GM19328 (cell line): ENCODE data around the gene BPIFB3.
"Not testable (repeated sequence)": the region's sequence is repeated elsewhere in the genome, so short reads cannot be mapped to it uniquely, and the experiment has no call there.

Source experiments
- ATAC-seq: cut with Tn5 transposase; IDR thresholded peaks from one replicate; pipeline ENCODE4 v1.9.1; 2021; ENCODE audit warnings: mild to moderate bottlenecking, moderate library complexity; ENCODE audit not compliant: unreplicated experiment

The BPIFB3 gene

GRCh38 chr20:33083544-33084340 is 30.0 kb downstream of the BPIFB3 start:
- no peak for ATAC-seq

DNA sequence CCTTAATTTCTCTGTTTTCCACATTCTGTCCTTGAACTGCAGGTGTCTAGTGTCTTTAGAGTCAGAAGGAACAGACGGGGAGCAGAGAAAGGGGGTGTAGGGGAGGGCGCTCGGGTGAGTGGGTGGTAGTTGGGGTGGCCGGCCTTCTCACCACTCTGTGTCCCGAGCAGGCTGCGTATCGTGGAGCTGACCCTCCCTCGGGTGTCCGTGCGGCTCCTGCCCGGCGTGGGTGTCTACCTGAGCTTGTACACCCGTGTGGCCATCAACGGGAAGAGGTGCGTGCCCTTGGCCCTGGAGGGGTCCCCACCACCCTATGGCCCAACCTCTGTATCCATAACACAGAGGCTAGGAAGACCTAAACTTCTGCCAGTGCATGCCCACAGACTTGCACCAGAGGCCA is 31.0 kb downstream of the BPIFB3 start:
- ATAC-seq = no peak

DNA sequence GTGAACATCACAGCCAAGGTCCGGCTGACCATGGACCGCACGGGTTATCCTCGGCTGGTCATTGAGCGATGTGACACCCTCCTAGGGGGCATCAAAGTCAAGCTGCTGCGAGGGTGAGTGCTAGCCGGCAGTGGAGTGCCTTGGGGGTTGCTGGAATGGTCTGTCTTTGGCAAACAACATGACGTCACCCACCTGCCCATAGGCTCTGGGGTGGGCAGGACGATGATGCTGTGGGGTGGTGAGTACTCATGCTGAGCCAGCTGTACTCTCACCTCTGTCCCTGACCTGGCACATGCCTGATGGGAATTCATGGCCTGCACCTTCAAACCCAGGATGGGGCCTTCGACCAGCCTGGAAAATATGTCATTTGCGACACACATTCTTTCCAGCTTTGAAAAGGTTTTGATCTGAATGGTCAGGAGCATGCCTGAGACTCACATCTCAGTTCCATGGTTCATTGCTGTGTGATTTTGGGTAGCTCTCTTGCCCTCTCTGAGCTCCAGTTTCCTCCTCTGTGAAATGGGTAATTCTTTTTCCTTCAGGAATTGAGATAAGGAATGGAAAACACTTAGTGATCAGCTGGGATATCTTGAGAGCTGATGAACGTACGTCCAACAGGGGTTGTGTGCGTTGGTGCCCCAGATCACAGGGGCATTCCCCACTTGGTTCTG is 32.5 kb downstream of the BPIFB3 start:
- no peak for ATAC-seq

DNA sequence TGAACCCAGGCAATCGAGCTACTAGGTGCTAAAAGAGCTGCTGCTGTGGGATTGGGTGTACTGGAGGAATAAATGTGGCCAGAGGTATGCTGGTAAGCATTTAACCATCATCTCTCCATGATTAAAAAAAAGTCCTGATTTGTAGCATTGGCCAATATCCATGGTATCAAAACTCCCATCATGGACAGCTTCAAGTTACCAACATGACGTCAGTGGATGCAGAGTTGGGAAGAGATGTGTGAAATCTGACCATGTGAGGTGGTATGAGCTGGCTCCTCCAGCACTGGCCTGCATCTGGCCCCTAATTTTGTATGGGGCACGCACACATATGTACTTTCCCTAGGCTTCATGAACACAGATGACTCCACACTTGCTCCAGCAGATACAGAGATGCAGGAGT is 37.4 kb downstream of the BPIFB3 start:
- no peak for ATAC-seq

DNA sequence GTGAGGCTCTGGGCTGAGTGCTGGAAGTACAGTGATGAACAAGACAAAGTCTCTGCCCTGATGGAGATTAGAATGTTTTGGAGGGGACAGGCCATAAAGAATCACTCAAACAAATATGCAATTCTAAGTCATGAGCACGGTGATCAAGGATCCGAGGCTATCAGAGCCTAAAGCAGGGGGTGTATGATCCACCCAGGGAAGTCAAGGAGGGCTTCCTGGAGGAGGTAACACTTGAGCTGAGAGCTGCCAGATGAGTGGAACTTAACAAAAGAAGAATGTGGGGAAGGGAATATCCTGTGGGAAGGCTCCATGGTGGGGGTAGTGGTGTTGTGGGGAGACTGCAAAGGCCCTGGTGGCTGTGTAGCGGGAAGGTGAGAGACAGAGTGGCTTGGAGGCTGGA is 38.0 kb downstream of the BPIFB3 start:
- no peak for ATAC-seq

DNA sequence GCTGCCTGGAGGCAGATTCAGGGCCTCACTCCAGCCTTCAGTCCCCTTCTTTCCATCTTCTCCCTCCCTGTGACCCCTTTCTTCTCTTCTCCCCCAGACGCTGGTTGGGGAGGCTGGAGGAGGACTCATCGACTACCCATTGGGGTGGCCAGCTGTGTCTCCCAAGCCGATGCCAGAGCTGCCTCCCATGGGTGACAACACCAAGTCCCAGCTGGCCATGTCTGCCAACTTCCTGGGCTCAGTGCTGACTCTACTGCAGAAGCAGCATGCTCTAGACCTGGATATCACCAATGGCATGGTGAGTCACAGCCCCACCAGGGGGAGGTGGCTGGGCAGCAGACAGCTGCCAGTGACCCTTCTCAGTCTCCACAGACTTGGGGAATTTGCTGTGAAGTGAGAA is 38.7 kb downstream of the BPIFB3 start:
- no peak for ATAC-seq

DNA sequence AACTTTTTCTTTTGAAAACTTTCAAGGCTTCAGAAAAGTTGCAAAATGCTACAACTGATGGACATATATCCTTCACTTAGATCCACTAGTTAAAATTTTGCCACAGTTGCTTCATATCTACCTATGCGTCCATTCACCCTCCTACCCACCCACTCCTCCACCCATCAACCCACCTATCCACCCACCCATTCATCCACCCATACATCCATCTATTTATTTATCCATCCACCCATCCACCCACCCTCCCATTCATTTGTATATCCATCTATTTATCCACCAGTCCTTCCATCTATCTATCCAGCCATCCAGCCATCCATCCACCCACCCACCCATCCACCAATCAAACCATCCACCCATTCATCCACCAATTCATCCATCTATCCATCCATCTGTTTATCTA is 39.4 kb downstream of the BPIFB3 start:
- ATAC-seq = no peak

DNA sequence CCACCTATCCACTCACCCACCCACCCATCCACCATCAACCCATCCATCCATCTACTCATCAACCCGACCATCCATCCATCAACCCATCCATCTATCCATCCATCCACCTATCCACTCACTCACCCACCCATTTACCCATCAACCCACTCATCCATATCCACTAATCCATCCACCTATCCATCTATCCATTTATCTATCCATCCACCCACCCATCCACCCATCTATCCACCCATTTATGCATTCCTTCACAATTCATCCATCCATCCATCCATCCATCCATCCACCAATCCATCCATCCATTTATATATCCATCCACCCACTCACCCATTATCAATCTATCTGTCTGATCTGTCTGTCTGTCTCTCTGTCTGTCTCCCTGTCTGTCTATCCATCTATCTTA is 39.9 kb downstream of the BPIFB3 start:
- ATAC-seq = no peak

DNA sequence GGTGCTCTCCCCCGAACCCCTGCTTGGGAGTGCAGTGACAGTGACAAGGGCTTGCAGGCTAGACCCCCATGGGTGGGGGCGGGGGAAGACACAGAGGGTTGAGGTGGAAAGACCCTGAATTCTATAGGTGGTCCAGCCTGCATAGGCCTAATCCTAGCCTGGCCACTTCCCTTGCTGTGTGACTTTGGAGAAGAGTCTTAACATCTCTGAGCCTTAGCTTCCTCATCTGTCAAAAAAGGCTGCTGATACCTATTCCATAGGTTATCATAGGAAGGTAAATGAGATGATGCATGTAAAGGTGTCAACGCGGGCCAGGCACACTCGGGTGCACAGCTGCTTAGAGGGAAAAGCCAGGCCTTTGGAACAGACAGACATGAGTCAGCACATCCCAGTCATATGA is 41.5 kb downstream of the BPIFB3 start:
- ATAC-seq = no peak

DNA sequence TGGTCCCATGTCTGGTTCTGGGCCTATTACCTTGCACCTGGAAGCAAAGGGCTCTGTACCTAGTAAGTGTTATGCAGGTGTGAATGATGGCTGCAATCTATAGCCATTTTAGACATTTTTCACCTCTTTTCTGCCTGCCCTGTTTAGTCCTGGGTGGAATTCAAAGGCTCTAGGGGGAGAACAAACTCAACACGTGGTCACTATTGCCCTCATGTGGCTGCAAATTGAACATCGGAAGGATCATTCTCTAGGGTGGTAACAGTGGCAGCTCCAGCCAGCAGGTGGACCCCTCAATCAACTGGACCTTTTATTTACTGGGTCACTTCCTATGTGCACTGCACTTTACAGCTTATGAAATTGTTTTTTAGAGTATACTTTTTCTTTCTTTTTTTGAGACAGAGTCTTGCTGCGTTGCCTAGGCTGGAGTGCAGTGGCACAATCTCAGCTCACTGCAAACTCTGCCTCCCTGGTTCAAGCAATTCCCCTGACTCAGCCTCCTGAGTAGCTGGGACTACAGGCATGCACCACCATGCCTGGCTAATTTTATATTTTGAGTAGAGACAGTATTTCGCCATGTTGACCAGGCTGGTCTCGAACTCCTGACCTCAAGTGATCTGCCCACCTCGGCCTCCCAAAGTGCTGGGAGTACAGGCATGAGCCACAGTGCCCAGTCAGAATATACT is 42.3 kb downstream of the BPIFB3 start:
- not testable (repeated sequence) for ATAC-seq

GRCh38 chr20:33097001-33097400 is 43.3 kb downstream of the BPIFB3 start:
- ATAC-seq = no peak

GRCh38 chr20:33099843-33100538 is 46.3 kb downstream of the BPIFB3 start:
- ATAC-seq = no peak

DNA sequence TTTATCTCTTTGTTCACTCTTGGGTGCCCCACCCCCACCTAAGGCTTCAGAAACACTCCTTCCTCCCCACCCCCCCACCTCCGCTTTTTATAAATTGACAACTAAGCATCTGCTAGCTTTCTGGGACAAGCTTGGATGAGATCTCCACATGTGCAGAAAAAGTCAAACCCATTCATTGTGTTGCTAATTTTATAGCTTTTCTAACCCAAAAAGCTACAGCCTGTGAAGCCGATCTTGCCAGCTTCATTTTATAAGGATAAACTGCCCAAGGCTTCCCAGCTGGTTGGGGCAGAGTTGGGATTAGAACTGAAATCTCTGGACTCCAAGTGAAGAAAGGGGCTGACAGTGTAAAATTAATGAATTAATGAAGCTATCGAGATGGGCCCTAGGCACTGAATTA is 49.9 kb downstream of the BPIFB3 start:
- ATAC-seq = no peak

DNA sequence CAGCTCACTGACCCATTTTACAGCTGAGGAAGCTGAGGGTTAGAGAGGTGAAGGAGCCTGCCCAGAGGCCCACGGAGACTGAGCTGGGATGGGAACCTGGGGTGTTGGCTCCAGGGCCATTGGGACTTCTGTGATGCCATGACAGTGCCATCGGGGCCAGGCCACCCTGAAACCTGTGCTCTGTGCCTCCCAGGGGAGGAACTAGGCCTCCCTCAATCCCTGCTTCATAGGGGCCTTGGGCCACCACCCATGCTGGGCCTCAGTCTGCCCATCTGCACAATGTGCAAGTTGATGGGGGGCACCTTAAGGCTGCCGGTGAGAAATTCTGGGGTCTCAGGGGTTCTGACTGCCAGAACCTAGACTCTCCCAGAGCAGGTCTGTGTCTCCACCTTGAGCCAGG is 50.6 kb downstream of the BPIFB3 start:
- ATAC-seq = no peak

GRCh38 chr20:33105316-33105924 is 51.7 kb downstream of the BPIFB3 start:
- ATAC-seq = no peak

GRCh38 chr20:33106058-33106620 is 52.4 kb downstream of the BPIFB3 start:
- not testable (repeated sequence) for ATAC-seq

- ATAC-seq = no peak
Observed at GRCh38 chr20:33108661-33109060, 55.0 kb downstream of the BPIFB3 start.

DNA sequence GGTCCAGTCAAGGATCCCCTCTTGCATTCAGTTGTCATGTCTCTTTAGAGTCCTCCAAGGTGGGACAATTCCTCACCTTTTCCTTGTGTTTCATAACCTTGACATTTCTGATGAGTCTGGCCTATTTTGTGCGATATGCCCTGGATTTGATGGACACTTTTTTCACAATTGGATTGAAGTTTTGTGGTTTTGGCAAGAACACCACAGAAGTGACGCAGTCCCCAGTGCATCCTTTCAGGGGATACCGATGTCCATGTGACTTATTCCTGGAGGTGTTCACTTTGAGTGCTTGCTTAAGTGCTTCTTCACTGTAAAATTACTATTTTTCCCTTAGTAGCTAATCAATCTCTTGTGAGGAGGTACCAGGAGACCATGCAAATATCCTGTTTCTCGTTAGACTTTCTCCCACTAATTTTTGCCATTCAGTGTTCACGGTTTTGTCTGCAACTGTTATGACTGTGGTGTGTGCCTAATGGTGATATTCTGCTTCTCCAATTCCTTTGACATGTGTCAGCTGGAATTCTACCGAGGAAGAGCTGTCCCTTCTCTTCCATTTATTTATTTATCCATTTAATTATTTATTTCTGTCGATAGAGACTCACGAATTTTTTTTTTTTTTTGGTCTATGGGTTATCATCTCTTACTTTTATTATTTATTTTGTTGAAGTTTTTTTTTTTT is 56.6 kb downstream of the BPIFB3 start:
- ATAC-seq = no peak

DNA sequence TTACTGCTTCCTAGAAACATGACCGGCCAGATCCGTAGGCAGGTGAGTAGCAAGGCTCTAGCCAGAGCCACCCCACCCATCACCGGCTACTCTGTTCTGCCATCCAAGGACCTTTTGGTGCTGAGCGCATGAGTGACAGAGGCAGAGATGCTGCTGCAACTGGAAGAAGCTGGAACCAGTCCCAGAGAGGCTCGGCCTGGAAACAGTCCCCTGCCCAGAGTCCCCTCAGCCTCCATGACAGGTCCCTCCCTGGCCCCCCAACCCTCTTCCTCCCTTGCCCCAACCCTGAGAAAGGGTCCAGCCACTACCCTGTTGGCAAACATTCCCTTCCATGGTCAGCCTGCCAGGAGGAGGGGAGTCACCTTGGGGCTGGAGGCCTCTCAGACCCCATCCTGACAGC is 57.6 kb downstream of the BPIFB3 start:
- ATAC-seq = no peak
